Choroid plexus epithelial cell (primary cell): ENCODE measurements around the gene CDK14.

Experiments used
- DNase-seq: peaks from one replicate; pipeline ENCODE4 v3.0.0-alpha.2; 2010; ENCODE audit warnings: low read depth
- H3K4me3 ChIP-seq: 2 replicates; pipeline ENCODE4 v1.5.1; 2011; ENCODE audit warnings: low read depth, mild to moderate bottlenecking, control low read depth, low read length, moderate library complexity
- TF ChIP-seq, protein P1 (sequence below): conservative IDR thresholded peaks from 2 replicates; pipeline ENCODE4 v1.5.1; 2011; ENCODE audit warnings: low read depth, mild to moderate bottlenecking, control low read depth, inconsistent platforms, low read length, moderate library complexity

CDK14 gene

DNA sequence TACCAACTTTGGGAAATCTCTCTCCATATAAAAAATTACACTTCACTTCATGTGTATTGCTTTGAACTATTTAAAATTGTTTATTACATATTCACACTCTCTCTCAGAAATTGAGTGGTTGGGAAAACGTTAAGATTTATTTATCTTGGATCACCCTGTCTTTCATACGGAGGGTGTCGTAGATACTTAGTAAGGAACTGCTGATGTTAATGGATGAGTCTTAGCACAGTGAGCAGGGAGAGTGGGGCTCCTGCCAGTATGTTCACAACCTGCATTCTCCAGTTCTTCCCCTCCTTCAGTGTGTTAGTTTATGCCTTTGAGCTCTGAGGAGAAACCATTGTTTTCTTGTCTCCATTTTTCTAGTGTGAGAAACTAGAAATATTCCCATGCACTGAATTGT lies 67.1 kb downstream of the CDK14 start:
- TF ChIP-seq, protein P1, sequence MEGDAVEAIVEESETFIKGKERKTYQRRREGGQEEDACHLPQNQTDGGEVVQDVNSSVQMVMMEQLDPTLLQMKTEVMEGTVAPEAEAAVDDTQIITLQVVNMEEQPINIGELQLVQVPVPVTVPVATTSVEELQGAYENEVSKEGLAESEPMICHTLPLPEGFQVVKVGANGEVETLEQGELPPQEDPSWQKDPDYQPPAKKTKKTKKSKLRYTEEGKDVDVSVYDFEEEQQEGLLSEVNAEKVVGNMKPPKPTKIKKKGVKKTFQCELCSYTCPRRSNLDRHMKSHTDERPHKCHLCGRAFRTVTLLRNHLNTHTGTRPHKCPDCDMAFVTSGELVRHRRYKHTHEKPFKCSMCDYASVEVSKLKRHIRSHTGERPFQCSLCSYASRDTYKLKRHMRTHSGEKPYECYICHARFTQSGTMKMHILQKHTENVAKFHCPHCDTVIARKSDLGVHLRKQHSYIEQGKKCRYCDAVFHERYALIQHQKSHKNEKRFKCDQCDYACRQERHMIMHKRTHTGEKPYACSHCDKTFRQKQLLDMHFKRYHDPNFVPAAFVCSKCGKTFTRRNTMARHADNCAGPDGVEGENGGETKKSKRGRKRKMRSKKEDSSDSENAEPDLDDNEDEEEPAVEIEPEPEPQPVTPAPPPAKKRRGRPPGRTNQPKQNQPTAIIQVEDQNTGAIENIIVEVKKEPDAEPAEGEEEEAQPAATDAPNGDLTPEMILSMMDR = no peak
- H3K4me3 ChIP-seq = no peak overlapping the region
- peak; percentile 37 for DNase-seq

DNA sequence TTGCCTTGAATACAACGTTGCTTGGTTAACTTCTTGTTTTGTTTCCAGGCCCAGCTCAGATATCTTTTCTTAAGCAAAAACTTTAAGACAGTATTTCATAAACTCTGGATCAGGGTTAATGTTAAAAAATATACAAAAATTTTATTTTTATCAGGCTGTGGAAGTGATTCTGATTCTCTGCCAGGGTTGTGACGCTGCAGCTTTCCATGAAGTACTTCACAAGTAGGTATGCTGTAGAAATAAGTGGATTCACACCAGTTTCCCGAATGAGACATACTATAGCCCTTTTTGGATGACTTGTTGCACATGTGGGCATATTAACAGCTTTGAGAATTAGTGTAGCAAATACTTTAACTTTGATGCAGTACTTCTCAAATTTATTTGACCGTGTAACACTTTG lies 70.1 kb downstream of the CDK14 start:
- TF ChIP-seq, protein P1 = no peak
- DNase-seq = no peak
- no peak overlapping the region for H3K4me3 ChIP-seq

DNA sequence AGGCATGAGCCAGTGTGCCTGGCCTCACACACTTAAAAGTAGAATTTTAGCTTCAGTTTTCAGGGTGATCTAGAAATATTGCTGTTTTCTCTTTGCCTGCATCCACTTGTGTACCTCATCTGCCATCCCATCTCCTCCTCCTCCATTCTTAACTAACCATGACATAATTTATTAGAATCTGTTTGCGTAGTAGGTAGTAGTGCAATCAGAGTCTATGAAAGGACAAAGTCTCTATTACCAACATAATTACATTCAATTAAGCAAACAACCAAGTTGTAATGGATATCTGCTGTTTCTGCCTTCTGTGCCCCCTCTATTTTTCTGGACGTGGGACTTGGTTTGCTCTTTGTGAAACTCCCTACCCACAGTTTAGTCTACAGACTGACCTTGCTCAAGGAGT lies 72.9 kb downstream of the CDK14 start:
- DNase-seq = no peak
- TF ChIP-seq, protein P1 = no peak
- no peak overlapping the region for H3K4me3 ChIP-seq

DNA sequence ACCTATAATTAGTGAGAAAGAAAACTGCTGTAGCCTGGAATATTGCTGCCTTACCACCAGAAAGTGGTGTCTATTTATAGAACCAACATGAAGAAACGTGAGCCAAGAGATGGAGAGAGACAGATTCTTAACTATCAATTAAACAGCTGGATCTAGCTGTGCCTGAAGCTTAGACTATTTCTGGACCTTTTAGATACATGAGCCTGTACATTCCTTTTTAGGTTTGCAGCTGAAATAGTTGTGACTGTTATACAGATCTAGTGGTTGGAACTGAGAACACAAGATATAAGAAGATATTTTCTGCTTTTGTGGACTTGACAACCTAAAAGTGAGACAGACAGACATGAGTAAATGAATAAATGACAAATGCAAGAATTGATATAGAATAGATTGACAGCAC lies 73.4 kb downstream of the CDK14 start:
- H3K4me3 ChIP-seq = no peak overlapping the region
- peak; percentile 21 for DNase-seq
- TF ChIP-seq, protein P1 = no peak

DNA sequence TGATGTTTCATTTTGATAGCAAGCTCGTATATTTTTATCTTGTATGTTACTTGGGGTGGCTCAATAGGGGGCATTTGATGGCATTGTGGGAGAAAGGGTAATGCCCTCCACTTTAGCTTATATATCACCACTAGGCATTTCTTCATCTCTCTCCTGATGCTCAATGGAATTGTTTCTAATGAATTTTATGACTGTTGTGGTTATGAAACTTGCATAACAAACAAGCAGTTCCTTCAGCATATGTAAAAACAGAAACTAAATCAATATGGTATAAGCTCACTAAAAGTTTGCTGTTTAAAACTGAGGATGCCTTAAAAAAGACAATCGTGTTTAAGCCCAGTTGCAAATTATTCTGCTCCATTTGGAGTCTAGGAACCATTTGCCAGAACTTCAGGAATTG lies 75.5 kb downstream of the CDK14 start:
- H3K4me3 ChIP-seq = no peak overlapping the region
- DNase-seq = no peak
- TF ChIP-seq, protein P1 = no peak

DNA sequence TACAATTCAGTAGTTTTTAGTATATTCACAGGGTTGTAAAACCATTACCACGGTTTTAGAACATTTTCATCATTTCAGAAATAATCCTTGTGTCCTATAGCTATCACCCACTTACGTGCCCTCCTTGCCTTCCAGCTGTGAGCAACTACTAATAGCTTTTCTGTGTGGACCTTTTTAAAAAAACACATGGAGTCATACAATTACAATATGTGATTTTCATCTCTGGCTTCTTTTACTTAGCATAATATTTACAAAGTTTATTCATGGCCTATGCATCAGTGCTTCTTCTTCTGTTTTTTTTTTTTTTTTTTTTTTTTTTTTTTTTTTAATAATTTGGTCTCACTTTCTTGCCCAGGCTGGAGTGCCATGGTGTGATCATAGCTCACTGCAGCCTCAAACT lies 76.1 kb downstream of the CDK14 start:
- no peak for DNase-seq
- TF ChIP-seq, protein P1 = no peak
- H3K4me3 ChIP-seq = no peak overlapping the region

DNA sequence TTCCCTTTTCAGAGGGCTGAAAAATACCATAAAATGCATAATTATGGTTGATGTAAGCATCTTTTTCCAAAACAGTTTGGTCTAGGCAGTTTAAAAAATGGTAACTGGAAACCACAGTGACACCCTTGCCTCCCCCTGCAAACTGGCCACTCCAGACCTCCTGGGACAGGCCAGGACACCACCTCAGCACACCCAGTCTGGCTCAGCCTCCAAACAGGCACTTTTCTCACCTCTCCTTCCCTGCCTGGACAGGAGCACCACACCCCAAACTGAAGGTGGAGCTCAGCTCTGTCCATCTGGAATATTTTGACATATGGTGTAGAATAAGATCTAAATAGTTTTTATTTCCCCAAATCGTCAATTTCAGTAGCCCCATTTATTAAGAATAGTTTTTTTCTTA lies 78.5 kb downstream of the CDK14 start:
- DNase-seq = no peak
- TF ChIP-seq, protein P1 = no peak

More for the DNA sequence above, 78.5 kb downstream of the CDK14 start:
- H3K4me3 ChIP-seq = no peak overlapping the region
